ENCODE measurements around the gene NR2F6. TPM values are rescaled to one million over a fixed set of nuclear protein-coding genes. Genes with fewer than 3 reads are reported as not detected.

NR2F6 gene
- total and polyA plus RNA-seq, 2 of the 4 experiments (the other 2 are of a cell fraction) = 8.4 to 20.5 TPM

DNA sequence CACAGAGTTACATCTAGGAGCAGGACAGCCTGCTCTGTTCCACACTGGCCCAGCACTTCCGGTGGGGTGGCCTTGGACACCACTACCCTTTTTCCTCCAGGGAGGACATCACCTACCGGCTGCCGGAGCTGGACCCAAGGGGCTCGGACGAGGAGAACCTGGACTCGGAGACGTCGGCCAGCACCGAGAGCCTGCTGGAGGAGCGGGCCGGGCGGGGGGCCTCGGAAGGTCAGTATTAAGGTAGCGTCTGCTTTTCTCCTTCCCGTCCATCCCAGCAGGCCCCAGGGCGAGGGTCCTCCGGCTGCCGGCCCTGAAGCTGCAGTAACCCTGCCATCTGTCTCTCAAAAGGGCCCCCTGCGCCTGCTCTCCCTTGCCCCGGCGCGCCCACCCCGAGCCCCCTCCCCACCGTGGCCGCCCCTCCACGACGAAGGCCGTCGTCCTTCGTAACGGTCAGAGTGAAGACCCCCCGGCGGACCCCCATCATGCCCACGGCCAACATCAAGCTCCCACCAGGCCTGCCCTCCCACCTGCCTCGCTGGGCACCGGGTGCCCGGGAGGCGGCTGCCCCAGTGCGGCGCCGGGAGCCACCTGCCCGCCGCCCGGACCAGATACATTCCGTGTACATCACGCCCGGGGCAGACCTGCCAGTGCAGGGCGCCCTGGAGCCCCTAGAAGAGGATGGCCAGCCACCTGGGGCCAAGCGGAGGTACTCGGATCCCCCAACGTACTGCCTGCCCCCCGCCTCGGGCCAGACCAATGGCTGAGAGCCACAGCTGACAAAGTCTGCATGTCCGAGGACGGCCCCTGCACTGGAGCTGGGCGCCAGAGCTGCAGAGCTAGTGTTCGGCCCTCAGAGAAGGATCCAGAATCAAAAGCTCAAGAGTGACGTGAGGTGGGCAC, 33.9 kb downstream of the NR2F6 start:
- H3K9me1 ChIP-seq (ENCODE audit: insufficient read depth, low read length) = peaks cover 15% of the 10 kb centered on the region
- H4K8ac ChIP-seq (ENCODE audit: low read depth in 2 of 2, low read length in 2 of 2) = no peak overlapping the region
- H3K9me3 ChIP-seq (ENCODE audit: control insufficient read depth, insufficient read depth, low read length) = no peaks in the 10 kb centered on the region
- no peak overlapping the region for H2BK5ac ChIP-seq (ENCODE audit: low read depth, low read length, poor library complexity, severe bottlenecking)
- H4K5ac ChIP-seq (ENCODE audit: low read depth, low read length) = no peak overlapping the region
- H3K18ac ChIP-seq (ENCODE audit: low read depth, low read length) = no peak overlapping the region
- CTCF ChIA-PET = no interaction called here
- intact Hi-C loops (cut with micrococcal nuclease) (no loop called here), dilution Hi-C loops (cut with HindIII; ENCODE audit: low sequenced_read_pairs, unreplicated experiment) (no loop called here), in situ Hi-C loops (cut with MboI; ENCODE audit: low sequenced_read_pairs) (no loop called here)
- 97% methylated on average over 25 of the region's 58 CpGs; no CpG with 5 or more reads in 1 of the 2 experiments for WGBS, 2 experiments (ENCODE audit: extremely low coverage in 2 of 2, insufficient read length in 1 of 2)
- no peak overlapping the region for H3K14ac ChIP-seq (replicated peaks; ENCODE audit: low read depth, low read length)
- H4K20me1 ChIP-seq (ENCODE audit: insufficient read depth, low read length) = peaks cover 7% of the 10 kb centered on the region; the same call in 1 of the 2 replicates
- no peak overlapping the region for H2BK20ac ChIP-seq (ENCODE audit: low read depth, low read length)
- H2BK15ac ChIP-seq (ENCODE audit: low read depth, low read length) = no peak overlapping the region
- H2AK9ac ChIP-seq (replicated peaks; ENCODE audit: low read depth, low read length, poor library complexity) = no peak overlapping the region
- H2AK5ac ChIP-seq (ENCODE audit: low read depth, low read length) = no peak overlapping the region
- H3K4ac ChIP-seq (ENCODE audit: low read depth, low read length) = no peak overlapping the region
- no peak overlapping the region for H3K9ac ChIP-seq (ENCODE audit: low read depth, low read length)
- H3K4me2 ChIP-seq (ENCODE audit: low read depth, low read length) = no peak overlapping the region
- ATAC-seq (ENCODE audit: low read depth) (no peak), DNase-seq (no peak)
- H3K36me3 ChIP-seq (ENCODE audit: control insufficient read depth, insufficient read depth, low read length) = peaks cover 53% of the 10 kb centered on the region
- BruUV-seq (replicated peaks) = no TSS peak
- no peak overlapping the region for H4K91ac ChIP-seq (ENCODE audit: insufficient read depth, low read depth, low read length)
- H3K23ac ChIP-seq (ENCODE audit: low read depth, low read length) = no peak overlapping the region
- H3K56ac ChIP-seq (ENCODE audit: extremely low read depth, insufficient read depth, low read length) = no peak overlapping the region
- H2BK120ac ChIP-seq (ENCODE audit: low read depth, low read length) = no peak overlapping the region
- POLR2A ChIA-PET (ENCODE audit: unreplicated experiment) = no interaction called here
- H3K4me1 ChIP-seq (ENCODE audit: control insufficient read depth, insufficient read depth, low read length) = peaks cover 11% of the 10 kb centered on the region
- H3K79me1 ChIP-seq (ENCODE audit: low read depth in 1 of 2, low read length in 2 of 2) = peaks cover 16 to 35% of the 10 kb centered on the region in 2 experiments; a peak in 3 of 4 replicates
- no peak overlapping the region for H2AFZ ChIP-seq (replicated peaks; ENCODE audit: low read length, poor library complexity)
- H3K4me3 ChIP-seq (ENCODE audit: insufficient read depth, low read depth, low read length) = no peak overlapping the region
- H3K27me3 ChIP-seq (ENCODE audit: control insufficient read depth, insufficient read depth, low read length) = no peaks in the 10 kb centered on the region
- H3K27ac ChIP-seq (ENCODE audit: insufficient read depth, low read length) = no peak overlapping the region
- TF ChIP-seq MAZ (IDR thresholded peaks at IDR 0.05; ENCODE audit: borderline replicate concordance, low read depth, low read length) = no peak
- no peak for TF ChIP-seq CTCF (conservative IDR thresholded peaks at IDR 0.05; ENCODE audit: low read depth, low read length)
- no peak for TF ChIP-seq USF2 (IDR thresholded peaks at IDR 0.05; ENCODE audit: low read depth, low read length)
- no peak for TF ChIP-seq RFX5 (IDR thresholded peaks at IDR 0.05; ENCODE audit: low read depth, low read length)
- no peak for TF ChIP-seq CHD1 (IDR thresholded peaks at IDR 0.05; ENCODE audit: low read depth, low read length)
- TF ChIP-seq RAD21 (IDR thresholded peaks at IDR 0.05; ENCODE audit: low read length) = no peak
- no peak for TF ChIP-seq MXI1 (IDR thresholded peaks at IDR 0.05; ENCODE audit: borderline replicate concordance, low read depth, low read length)
- TF ChIP-seq ELK1 (IDR thresholded peaks at IDR 0.05; ENCODE audit: borderline replicate concordance, low read depth, low read length) = no peak
- no peak for TF ChIP-seq MAFK (IDR thresholded peaks at IDR 0.05; ENCODE audit: low read depth, low read length)
- no peak for TF ChIP-seq POLR2A (IDR thresholded peaks at IDR 0.05; ENCODE audit: low read depth, low read length)
- no peak for TF ChIP-seq NFE2L2 (IDR thresholded peaks at IDR 0.05; ENCODE audit: low read depth, low read length)
- no peak for TF ChIP-seq CEBPB (IDR thresholded peaks at IDR 0.05; ENCODE audit: low read depth, low read length)
- TF ChIP-seq BHLHE40 (IDR thresholded peaks at IDR 0.05; ENCODE audit: low read depth, low read length) = no peak
- no peak for TF ChIP-seq SMC3 (IDR thresholded peaks at IDR 0.05; ENCODE audit: low read depth, low read length)
- no peak for TF ChIP-seq RCOR1 (IDR thresholded peaks at IDR 0.05; ENCODE audit: insufficient replicate concordance, low read length)

Measured in IMR-90 (cell line).